GM13977 (cell line): ENCODE data around the gene ACOT2.
"Not testable (repeated sequence)": the region's sequence is repeated elsewhere in the genome, so short reads cannot be mapped to it uniquely, and the experiment has no call there.

Source experiments
- DNase-seq: peaks from one replicate; pipeline ENCODE4 v3.0.0; 2012; ENCODE audit warnings: low spot score
- in situ Hi-C: fragments of 300-500 bp; cut with MboI; formaldehyde crosslinking; loops from one replicate; pipeline ENCODE4 v1.12.0; 2022; ENCODE audit warnings: low sequenced_read_pairs, low pct_unique_long_range_greater_than_20kb, mixed read lengths, inconsistent platforms; ENCODE audit not compliant: unreplicated experiment
- TF ChIP-seq, protein P1 (sequence below): IDR thresholded peaks from 2 replicates; pipeline ENCODE4 v1.5.1; 2012; ENCODE audit warnings: mild to moderate bottlenecking, control low read depth; ENCODE audit not compliant: insufficient read depth; ENCODE audit errors: extremely low read depth, missing control alignments

The ACOT2 gene, protein sequence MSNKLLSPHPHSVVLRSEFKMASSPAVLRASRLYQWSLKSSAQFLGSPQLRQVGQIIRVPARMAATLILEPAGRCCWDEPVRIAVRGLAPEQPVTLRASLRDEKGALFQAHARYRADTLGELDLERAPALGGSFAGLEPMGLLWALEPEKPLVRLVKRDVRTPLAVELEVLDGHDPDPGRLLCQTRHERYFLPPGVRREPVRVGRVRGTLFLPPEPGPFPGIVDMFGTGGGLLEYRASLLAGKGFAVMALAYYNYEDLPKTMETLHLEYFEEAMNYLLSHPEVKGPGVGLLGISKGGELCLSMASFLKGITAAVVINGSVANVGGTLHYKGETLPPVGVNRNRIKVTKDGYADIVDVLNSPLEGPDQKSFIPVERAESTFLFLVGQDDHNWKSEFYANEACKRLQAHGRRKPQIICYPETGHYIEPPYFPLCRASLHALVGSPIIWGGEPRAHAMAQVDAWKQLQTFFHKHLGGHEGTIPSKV

GRCh38 chr14:73569185-73569958 is at the start of gene ACOT2:
Gene ACOT2, plus strand, starts transcription at chr14:73569213. Its CDS starts 28 bp downstream, at chr14:73569241.
- in situ Hi-C loops = not testable (repeated sequence)
- TF ChIP-seq, protein P1, sequence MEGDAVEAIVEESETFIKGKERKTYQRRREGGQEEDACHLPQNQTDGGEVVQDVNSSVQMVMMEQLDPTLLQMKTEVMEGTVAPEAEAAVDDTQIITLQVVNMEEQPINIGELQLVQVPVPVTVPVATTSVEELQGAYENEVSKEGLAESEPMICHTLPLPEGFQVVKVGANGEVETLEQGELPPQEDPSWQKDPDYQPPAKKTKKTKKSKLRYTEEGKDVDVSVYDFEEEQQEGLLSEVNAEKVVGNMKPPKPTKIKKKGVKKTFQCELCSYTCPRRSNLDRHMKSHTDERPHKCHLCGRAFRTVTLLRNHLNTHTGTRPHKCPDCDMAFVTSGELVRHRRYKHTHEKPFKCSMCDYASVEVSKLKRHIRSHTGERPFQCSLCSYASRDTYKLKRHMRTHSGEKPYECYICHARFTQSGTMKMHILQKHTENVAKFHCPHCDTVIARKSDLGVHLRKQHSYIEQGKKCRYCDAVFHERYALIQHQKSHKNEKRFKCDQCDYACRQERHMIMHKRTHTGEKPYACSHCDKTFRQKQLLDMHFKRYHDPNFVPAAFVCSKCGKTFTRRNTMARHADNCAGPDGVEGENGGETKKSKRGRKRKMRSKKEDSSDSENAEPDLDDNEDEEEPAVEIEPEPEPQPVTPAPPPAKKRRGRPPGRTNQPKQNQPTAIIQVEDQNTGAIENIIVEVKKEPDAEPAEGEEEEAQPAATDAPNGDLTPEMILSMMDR = peak; percentile 4
- DNase-seq = peak; percentile 90

GRCh38 chr14:73521229-73521628 is 47.8 kb upstream of the ACOT2 start:
- DNase-seq = no peak
- TF ChIP-seq, protein P1 = no peak
- in situ Hi-C loops = loop anchor here (25.0 kb wide), 1 partner anchor 491 kb away; the partner anchor contains the start of genes BBOF1 and ENTPD5

- in situ Hi-C loops = loop anchor here (25.0 kb wide), 1 partner anchor 488 kb away; the partner anchor contains the start of genes BBOF1 and ENTPD5
- TF ChIP-seq, protein P1 = no peak
These were observed 44.5 kb upstream of the ACOT2 start for GRCh38 chr14:73524493-73524892.

GRCh38 chr14:73526036-73526984 is 42.7 kb upstream of the ACOT2 start:
- in situ Hi-C loops = loop anchor here (5.0 kb wide), 1 partner anchor 36 kb away; no protein-coding TSS in a partner anchor
- TF ChIP-seq, protein P1 = no peak
- DNase-seq = no peak

More at GRCh38 chr14:73524493-73524892, 44.5 kb upstream of the ACOT2 start:
- no peak for DNase-seq

DNA sequence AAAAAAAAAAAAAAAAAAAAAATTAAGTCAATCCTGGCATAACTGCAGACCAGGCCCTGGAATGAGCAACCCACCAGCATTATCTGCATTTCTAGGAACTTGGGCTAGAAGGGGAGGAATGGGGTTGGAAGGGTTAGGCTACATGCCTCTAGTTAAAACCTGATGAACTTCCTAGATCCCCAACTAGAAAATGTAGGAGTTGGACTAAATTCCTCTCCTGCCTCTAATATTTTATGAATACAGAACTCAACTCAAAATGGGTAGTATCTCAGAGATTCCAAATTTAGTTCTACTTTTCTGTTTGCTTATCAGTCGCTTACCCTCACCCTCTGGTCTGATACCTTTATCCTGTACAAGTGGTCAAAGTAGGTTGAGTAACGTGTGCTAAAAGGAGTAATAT is 39.7 kb upstream of the ACOT2 start:
- in situ Hi-C loops = loop anchor here (5.0 kb wide), 1 partner anchor 33 kb away; no protein-coding TSS in a partner anchor

GRCh38 chr14:73531971-73532370 is 37.0 kb upstream of the ACOT2 start:
- in situ Hi-C loops, DNase-seq: not testable (repeated sequence)

More for the DNA sequence above, 39.7 kb upstream of the ACOT2 start:
- DNase-seq = not testable (repeated sequence)

DNA sequence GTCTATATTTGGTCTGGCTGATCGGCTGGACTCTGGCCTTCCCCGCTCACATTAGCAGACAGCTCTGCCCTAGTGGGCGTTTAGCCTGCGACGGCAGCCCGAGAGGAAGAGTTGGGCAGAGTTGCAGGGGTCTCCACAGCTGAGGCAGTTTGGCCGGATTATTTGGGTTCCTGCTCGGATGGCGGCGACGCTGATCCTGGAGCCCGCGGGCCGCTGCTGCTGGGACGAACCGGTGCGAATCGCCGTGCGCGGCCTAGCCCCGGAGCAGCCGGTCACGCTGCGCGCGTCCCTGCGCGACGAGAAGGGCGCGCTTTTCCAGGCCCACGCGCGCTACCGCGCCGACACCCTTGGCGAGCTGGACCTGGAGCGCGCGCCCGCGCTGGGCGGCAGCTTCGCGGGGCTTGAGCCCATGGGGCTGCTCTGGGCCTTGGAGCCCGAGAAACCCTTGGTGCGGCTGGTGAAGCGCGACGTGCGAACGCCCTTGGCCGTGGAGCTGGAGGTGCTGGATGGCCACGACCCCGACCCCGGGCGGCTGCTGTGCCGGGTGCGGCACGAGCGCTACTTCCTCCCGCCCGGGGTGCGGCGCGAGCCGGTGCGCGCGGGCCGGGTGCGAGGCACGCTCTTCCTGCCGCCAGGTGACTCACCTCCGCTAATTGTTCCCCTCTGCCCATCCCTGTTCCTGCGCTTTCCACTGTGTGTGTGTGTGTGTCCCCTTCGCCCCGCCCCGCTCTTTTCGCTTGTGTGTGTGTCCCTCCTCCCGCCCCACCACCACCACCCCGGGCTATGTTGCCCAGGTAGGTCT is 31.6 kb upstream of the ACOT2 start:
- in situ Hi-C loops = not testable (repeated sequence)

More for the DNA sequence above, 31.6 kb upstream of the ACOT2 start:
- DNase-seq = not testable (repeated sequence)
